SK-N-SH treated with all-trans-retinoic acid at 6 μM for 48 hours (cell line): ENCODE measurements around the gene MRPL33.

Experiments
- ATAC-seq: fragments of 200-7000 bp; cut with Tn5 transposase; 3 replicates; pipeline ENCODE4 v1.9.1; 2020; ENCODE audit warnings: mild to moderate bottlenecking, moderate library complexity
- ARNTL ChIP-seq: fragments of 450-650 bp; formaldehyde crosslinking; IDR thresholded peaks from 2 replicates; pipeline ENCODE4 v1.5.0; 2020; ENCODE audit warnings: low read depth, mild to moderate bottlenecking, moderate library complexity, borderline replicate concordance
- BACH2 ChIP-seq: fragments of 250-450 bp; sonication (Bioruptor Pico); IDR thresholded peaks from 2 replicates; pipeline ENCODE4 v1.9.0; 2021; ENCODE audit warnings: mild to moderate bottlenecking, borderline replicate concordance
- CREB5 ChIP-seq: fragments of 250-450 bp; sonication (Bioruptor Pico); IDR thresholded peaks from 2 replicates; pipeline ENCODE4 v1.5.1; 2020; ENCODE audit warnings: low read depth, mild to moderate bottlenecking, moderate library complexity
- CSDC2 ChIP-seq: fragments of 250-450 bp; sonication (Bioruptor Pico); IDR thresholded peaks from 2 replicates; pipeline ENCODE4 v1.5.0; 2020; ENCODE audit warnings: mild to moderate bottlenecking, moderate library complexity
- CSRNP3 ChIP-seq: fragments of 250-450 bp; sonication (Bioruptor Pico); IDR thresholded peaks from 2 replicates; pipeline ENCODE4 v1.5.1; 2021; ENCODE audit warnings: mild to moderate bottlenecking, moderate library complexity
- ESRRG ChIP-seq: fragments of 250-450 bp; sonication (Bioruptor Pico); IDR thresholded peaks from 2 replicates; pipeline ENCODE4 v1.6.1; 2021; ENCODE audit warnings: mild to moderate bottlenecking
- GLIS3 ChIP-seq: fragments of 250-450 bp; sonication (Bioruptor Pico); IDR thresholded peaks from 2 replicates; pipeline ENCODE4 v1.5.0; 2020; ENCODE audit warnings: mild to moderate bottlenecking, moderate library complexity
- ISL1 ChIP-seq: fragments of 250-450 bp; sonication (Bioruptor Pico); IDR thresholded peaks from 2 replicates; pipeline ENCODE4 v2.1.2; 2022; ENCODE audit warnings: mild to moderate bottlenecking, moderate library complexity
- PATZ1 ChIP-seq: fragments of 250-450 bp; sonication (Bioruptor Pico); IDR thresholded peaks from 2 replicates; pipeline ENCODE4 v1.8.0; 2020; ENCODE audit warnings: mild to moderate bottlenecking, moderate library complexity, borderline replicate concordance
- POU6F1 ChIP-seq: fragments of 250-450 bp; sonication (Bioruptor Pico); IDR thresholded peaks from 2 replicates; pipeline ENCODE4 v1.8.0; 2021; ENCODE audit warnings: low read depth, mild to moderate bottlenecking, moderate library complexity, borderline replicate concordance
- PPARA ChIP-seq: fragments of 250-450 bp; sonication (Bioruptor Pico); IDR thresholded peaks from 2 replicates; pipeline ENCODE4 v1.5.0; 2020; ENCODE audit warnings: mild to moderate bottlenecking, borderline replicate concordance
- RARB ChIP-seq: fragments of 250-450 bp; sonication (Bioruptor Pico); IDR thresholded peaks from 2 replicates; pipeline ENCODE4 v1.8.0; 2021; ENCODE audit warnings: mild to moderate bottlenecking, moderate library complexity
- SNAI2 ChIP-seq: fragments of 250-450 bp; sonication (Bioruptor Pico); IDR thresholded peaks from 2 replicates; pipeline ENCODE4 v1.5.0; 2020; ENCODE audit warnings: mild to moderate bottlenecking, moderate library complexity
- TCF4 ChIP-seq: fragments of 250-450 bp; sonication (Bioruptor Pico); IDR thresholded peaks from 2 replicates; pipeline ENCODE4 v1.8.0; 2021; ENCODE audit warnings: mild to moderate bottlenecking, moderate library complexity, borderline replicate concordance
- TOX ChIP-seq: fragments of 250-450 bp; sonication (Bioruptor Pico); IDR thresholded peaks from 2 replicates; pipeline ENCODE4 v1.8.0; 2021; ENCODE audit warnings: mild to moderate bottlenecking, moderate library complexity, borderline replicate concordance
- TSHZ2 ChIP-seq: fragments of 250-450 bp; sonication (Bioruptor Pico); IDR thresholded peaks from 2 replicates; pipeline ENCODE4 v1.5.0; 2020; ENCODE audit warnings: mild to moderate bottlenecking, moderate library complexity
- ZC3H10 ChIP-seq: fragments of 250-450 bp; sonication (Bioruptor Pico); IDR thresholded peaks from 2 replicates; pipeline ENCODE4 v1.5.1; 2021; ENCODE audit warnings: mild to moderate bottlenecking, moderate library complexity
- ZFP3 ChIP-seq: fragments of 250-450 bp; sonication (Bioruptor Pico); IDR thresholded peaks from 2 replicates; pipeline ENCODE4 v1.5.0; 2020; ENCODE audit warnings: mild to moderate bottlenecking, moderate library complexity
- ZFP30 ChIP-seq: fragments of 450-650 bp; formaldehyde crosslinking; IDR thresholded peaks from 2 replicates; pipeline ENCODE4 v1.5.0; 2022; ENCODE audit warnings: mild to moderate bottlenecking, moderate library complexity
- ZNF565 ChIP-seq: fragments of 450-650 bp; formaldehyde crosslinking; conservative IDR thresholded peaks from 2 replicates; pipeline ENCODE4 v1.5.0; 2020; ENCODE audit warnings: low read depth, mild to moderate bottlenecking, moderate library complexity
- ZNF70 ChIP-seq: fragments of 450-650 bp; formaldehyde crosslinking; IDR thresholded peaks from 2 replicates; pipeline ENCODE4 v1.5.0; 2020; ENCODE audit warnings: mild to moderate bottlenecking, moderate library complexity
- ZNF8 ChIP-seq: fragments of 450-650 bp; formaldehyde crosslinking; IDR thresholded peaks from 2 replicates; pipeline ENCODE4 v1.5.0; 2020; ENCODE audit warnings: mild to moderate bottlenecking, moderate library complexity

The MRPL33 gene

GRCh38 chr2:27754831-27755230, 16.7 kb upstream of the MRPL33 start:
- ATAC-seq = no peak
- no peak for TF ChIP-seq BACH2
- TF ChIP-seq ZNF8 (CRISPR knock-in tag) = no peak
- no peak for TF ChIP-seq SNAI2 (CRISPR knock-in tag)
- no peak for TF ChIP-seq TSHZ2 (CRISPR knock-in tag)
- TF ChIP-seq CSRNP3 = no peak
- TF ChIP-seq POU6F1 (CRISPR knock-in tag) = no peak
- no peak for TF ChIP-seq PATZ1
- no peak for TF ChIP-seq CREB5 (CRISPR knock-in tag)
- no peak for TF ChIP-seq ZNF70 (CRISPR knock-in tag)
- no peak for TF ChIP-seq ISL1 (CRISPR knock-in tag)
- TF ChIP-seq ARNTL = no peak
- no peak for TF ChIP-seq CSDC2 (CRISPR knock-in tag)
- TF ChIP-seq ZC3H10 (CRISPR knock-in tag) = no peak
- TF ChIP-seq ZNF565 = no peak
- no peak for TF ChIP-seq RARB (CRISPR knock-in tag)
- TF ChIP-seq ZFP3 = no peak
- no peak for TF ChIP-seq GLIS3 (CRISPR knock-in tag)
- TF ChIP-seq TCF4 (CRISPR knock-in tag) = no peak

- ATAC-seq = no peak
These were observed 15.4 kb upstream of the MRPL33 start for GRCh38 chr2:27756091-27756490.

More at GRCh38 chr2:27756091-27756490, 15.4 kb upstream of the MRPL33 start:
- TF ChIP-seq GLIS3 (CRISPR knock-in tag) = no peak
- no peak for TF ChIP-seq POU6F1 (CRISPR knock-in tag)
- TF ChIP-seq ISL1 (CRISPR knock-in tag) = no peak
- TF ChIP-seq CSRNP3 = no peak
- no peak for TF ChIP-seq TOX (CRISPR knock-in tag)
- TF ChIP-seq CSDC2 (CRISPR knock-in tag) = no peak
- no peak for TF ChIP-seq CREB5 (CRISPR knock-in tag)
- no peak for TF ChIP-seq ZFP3
- no peak for TF ChIP-seq ESRRG (CRISPR knock-in tag)
- TF ChIP-seq TCF4 (CRISPR knock-in tag) = no peak
- TF ChIP-seq PPARA = no peak
- TF ChIP-seq RARB (CRISPR knock-in tag) = no peak
- no peak for TF ChIP-seq ZNF565
- no peak for TF ChIP-seq ZFP30
